ENCODE data around the gene ATR. TPM values are rescaled to one million over a fixed set of nuclear protein-coding genes. Genes with fewer than 3 reads are reported as not detected.
A peak's percentile ranks its signal among the peaks of the same experiment; 100 is the strongest.

ATR gene
- total RNA-seq, 2 donors from 2014 or later, result 35.6 to 36.1 TPM

DNA sequence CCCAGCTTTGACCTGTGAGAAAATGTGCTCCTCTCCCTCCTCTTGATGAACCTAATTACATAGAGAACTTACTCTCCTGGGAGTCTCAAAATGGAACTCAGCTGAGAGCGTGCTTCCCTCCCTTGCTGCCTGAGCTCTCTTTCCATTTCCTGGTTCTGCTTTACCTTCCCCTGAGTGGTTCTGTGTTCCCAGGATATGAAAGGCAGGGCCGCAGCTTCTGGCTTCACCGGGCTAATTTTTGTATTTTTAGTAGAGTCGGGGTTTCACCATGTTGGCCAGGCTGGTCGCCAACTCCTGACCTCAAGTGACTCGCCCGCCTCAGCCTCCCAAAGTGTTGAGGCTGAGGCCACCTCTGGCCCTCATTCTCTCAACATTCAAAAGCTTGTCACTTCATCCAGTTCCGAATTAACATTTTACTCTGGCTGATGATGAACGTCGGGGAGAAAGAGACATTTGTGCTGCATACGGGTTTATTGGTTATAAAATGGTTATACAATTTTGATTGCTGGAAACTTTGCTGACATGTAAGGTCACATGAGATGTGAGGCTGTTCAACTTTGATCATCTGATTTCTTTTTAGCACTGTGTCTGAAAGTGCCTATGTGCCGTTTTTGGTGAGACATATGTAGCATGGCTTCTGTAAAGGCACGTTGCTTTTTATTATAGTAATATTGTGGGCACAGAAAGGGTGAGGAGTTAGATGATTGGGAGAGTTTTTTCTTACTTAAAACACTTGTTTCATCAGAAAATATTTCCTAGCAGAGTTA is 24.3 kb upstream of the ATR start:
- intact Hi-C loops (cut with DNase I), result no loop called here
- WGBS, result 81% methylated on average over 13 of the region's 13 CpGs
- no peaks in the 10 kb centered on the region for H3K4me1 ChIP-seq (replicated peaks)

DNA sequence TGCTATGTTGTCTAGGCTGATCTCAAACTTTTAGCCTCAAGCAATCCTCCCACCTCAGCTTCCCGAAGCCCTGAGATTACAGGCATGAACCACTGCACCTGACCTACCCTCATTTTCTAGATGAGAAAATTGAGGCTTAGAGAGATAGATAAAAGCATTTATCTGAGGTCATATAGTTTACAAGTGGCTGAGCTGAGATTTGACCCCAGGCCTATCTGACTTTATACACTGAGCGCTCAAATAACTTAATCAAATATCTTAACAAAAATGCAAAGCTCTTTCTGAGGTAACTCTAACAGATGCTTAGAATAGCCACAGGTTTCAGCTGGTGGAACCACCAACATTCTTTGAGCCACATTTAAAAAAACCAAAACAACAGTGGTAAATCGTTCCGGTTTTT is 23.2 kb upstream of the ATR start:
- H3K4me1 ChIP-seq (replicated peaks), result no peaks in the 10 kb centered on the region
- H3K36me3 ChIP-seq, result no peaks in the 10 kb centered on the region
- no peak for DNase-seq (ENCODE audit: low spot score)
- no peaks in the 10 kb centered on the region for H3K9me3 ChIP-seq
- intact Hi-C loops (cut with DNase I), result no loop called here
- no peak overlapping the region for H3K4me3 ChIP-seq
- 89% methylated on average over 4 of the region's 4 CpGs for WGBS
- H3K27ac ChIP-seq, result no peak overlapping the region
- TF ChIP-seq CTCF (IDR thresholded peaks at IDR 0.05) (no peak), POLR2AphosphoS5 (IDR thresholded peaks at IDR 0.05) (no peak), POLR2A (IDR thresholded peaks at IDR 0.05) (no peak)
- H3K27me3 ChIP-seq (replicated peaks; ENCODE audit: insufficient read depth), result no peaks in the 10 kb centered on the region

More for the DNA sequence above, 24.3 kb upstream of the ATR start:
- Histone ChIP-seq H3K27me3 (replicated peaks; ENCODE audit: insufficient read depth) (no peaks in the 10 kb centered on the region), H3K4me3 (no peak overlapping the region), H3K27ac (no peak overlapping the region), H3K36me3 (no peaks in the 10 kb centered on the region), H3K9me3 (no peaks in the 10 kb centered on the region)
- no peak for DNase-seq (ENCODE audit: low spot score)
- no peak for TF ChIP-seq POLR2AphosphoS5 (IDR thresholded peaks at IDR 0.05)
- no peak for TF ChIP-seq POLR2A (IDR thresholded peaks at IDR 0.05)
- TF ChIP-seq CTCF (IDR thresholded peaks at IDR 0.05), result no peak

- Histone ChIP-seq H3K27me3 (replicated peaks; ENCODE audit: insufficient read depth) (no peaks in the 10 kb centered on the region), H3K4me1 (replicated peaks) (no peaks in the 10 kb centered on the region), H3K27ac (no peak overlapping the region), H3K36me3 (no peaks in the 10 kb centered on the region), H3K4me3 (no peak overlapping the region), H3K9me3 (no peaks in the 10 kb centered on the region)
- intact Hi-C loops (cut with DNase I), result no loop called here
- WGBS, result 54% methylated on average over 3 of the region's 3 CpGs
- no peak for TF ChIP-seq POLR2A (IDR thresholded peaks at IDR 0.05)
- DNase-seq (ENCODE audit: low spot score), result no peak
Measured at GRCh38 chr3:142597906-142598305, 19.4 kb upstream of the ATR start.

GRCh38 chr3:142596726-142597088 is 18.2 kb upstream of the ATR start:
- intact Hi-C loops (cut with DNase I), result no loop called here
- DNase-seq (ENCODE audit: low spot score), result no peak
- 4% methylated on average over 5 of the region's 5 CpGs for WGBS
- H3K36me3 ChIP-seq, result no peaks in the 10 kb centered on the region
- TF ChIP-seq CTCF (IDR thresholded peaks at IDR 0.05), result no peak
- TF ChIP-seq POLR2AphosphoS5 (IDR thresholded peaks at IDR 0.05), result no peak
- TF ChIP-seq POLR2A (IDR thresholded peaks at IDR 0.05), result no peak
- no peaks in the 10 kb centered on the region for H3K9me3 ChIP-seq
- peak overlapping the region; percentile 60 to 79 for H3K27ac ChIP-seq
- H3K4me1 ChIP-seq (replicated peaks), result no peaks in the 10 kb centered on the region
- no peaks in the 10 kb centered on the region for H3K27me3 ChIP-seq (replicated peaks; ENCODE audit: insufficient read depth)
- H3K4me3 ChIP-seq, result peak overlapping the region; percentile 49 to 60

DNA sequence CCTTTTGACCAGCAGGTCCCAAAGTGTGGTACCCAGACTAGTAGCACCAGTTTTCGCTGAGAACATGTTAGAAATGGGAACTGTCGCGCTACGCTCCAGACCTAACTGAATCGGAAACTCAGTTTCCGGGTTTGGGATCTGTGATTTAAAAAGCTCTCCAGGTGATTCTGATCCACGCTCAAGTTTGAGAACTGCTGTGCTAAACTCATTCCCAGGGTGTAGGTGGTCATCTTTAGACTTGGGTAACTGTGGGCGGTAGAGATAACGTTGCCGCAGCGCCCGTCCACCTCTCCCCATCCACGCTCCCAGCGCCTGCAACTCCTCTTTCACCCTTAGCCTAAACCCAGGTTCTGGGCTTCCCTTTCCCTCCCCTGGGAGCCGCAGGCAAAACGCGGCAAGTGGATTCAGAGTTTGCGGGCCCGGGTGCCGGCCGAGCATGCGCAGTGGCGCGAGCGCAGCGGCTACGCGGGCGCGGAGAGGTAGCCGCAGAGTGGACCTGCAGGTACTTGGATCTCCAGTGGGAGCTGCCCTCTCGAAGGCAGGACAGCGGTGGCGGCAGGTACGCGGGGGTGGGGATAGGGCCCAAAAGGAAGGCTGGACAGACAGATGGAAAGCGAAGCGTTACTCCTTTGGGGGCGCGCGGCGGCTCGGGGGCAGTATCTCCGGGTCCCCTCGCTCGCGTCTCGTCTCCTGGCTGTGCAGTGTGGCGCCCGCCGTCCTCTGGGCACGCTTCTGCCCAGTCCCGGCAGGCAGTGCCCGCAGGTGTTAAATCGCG is 17.6 kb upstream of the ATR start, which contains the start of gene PLS1:
Gene PLS1, plus strand, starts transcription at position 443 of the 775 bp plus-strand sequence. CDS start 67,845 bp downstream, outside the sequence.
- TF ChIP-seq POLR2A (IDR thresholded peaks at IDR 0.05) (peak; percentile 60), CTCF (IDR thresholded peaks at IDR 0.05) (peak in 2 of 4 experiments; percentile 27 to 34), POLR2AphosphoS5 (IDR thresholded peaks at IDR 0.05) (peak; percentile 92)
- peak within 1 kb of the TSS; percentile 60 to 79 for H3K27ac ChIP-seq
- H3K4me3 ChIP-seq, result peak within 1 kb of the TSS; percentile 49 to 60
- no peaks in the 10 kb centered on the region for H3K27me3 ChIP-seq (replicated peaks; ENCODE audit: insufficient read depth)
- no peaks in the 10 kb centered on the region for H3K9me3 ChIP-seq
- intact Hi-C loops (cut with DNase I), result no loop called here
- no peaks in the 10 kb centered on the region for H3K36me3 ChIP-seq
- under 1% methylated on average over 56 of the region's 56 CpGs for WGBS
- peak; percentile 83 for DNase-seq (ENCODE audit: low spot score)
- no peaks in the 10 kb centered on the region for H3K4me1 ChIP-seq (replicated peaks)

Measured in prostate gland (tissue), 2 donors.